Activated effector memory CD4-positive, alpha-beta T cell treated with anti-CD3 and anti-CD28 coated beads, Interleukin-2, amount 50 U/mL, for 16 hours (primary cell): ENCODE measurements around the gene FOXD1.
"Not testable (repeated sequence)": the region's sequence is repeated elsewhere in the genome, so short reads cannot be mapped to it uniquely, and the experiment has no call there.

ENCODE experiments used
- DNase-seq: peaks from one replicate; pipeline ENCODE4 v3.0.0-alpha.2; 2020

Gene FOXD1

GRCh38 chr5:73460133-73460532, 11.6 kb upstream of the FOXD1 start:
- DNase-seq = no peak

GRCh38 chr5:73459366-73459765, 10.8 kb upstream of the FOXD1 start:
- no peak for DNase-seq

- DNase-seq = not testable (repeated sequence)
Observed at GRCh38 chr5:73456462-73456861, 7.9 kb upstream of the FOXD1 start.

- peak; percentile 70 for DNase-seq
Observed at GRCh38 chr5:73454379-73455036, 5.9 kb upstream of the FOXD1 start.

- DNase-seq = no peak
Observed at GRCh38 chr5:73452215-73452614, 3.6 kb upstream of the FOXD1 start.

GRCh38 chr5:73451224-73452130, 2.9 kb upstream of the FOXD1 start:
- DNase-seq = peak; percentile 89

- DNase-seq = no peak
Observed at GRCh38 chr5:73450672-73451223, 2.2 kb upstream of the FOXD1 start.

GRCh38 chr5:73450137-73450536, 1.6 kb upstream of the FOXD1 start:
- no peak for DNase-seq

- DNase-seq = peak; percentile 78
Observed at GRCh38 chr5:73447530-73448462, 781 bp downstream of the FOXD1 start.

GRCh38 chr5:73446631-73447529, 1.7 kb downstream of the FOXD1 start:
- DNase-seq = peak; percentile 62

GRCh38 chr5:73445665-73446630, 2.6 kb downstream of the FOXD1 start:
- DNase-seq = no peak

- DNase-seq = no peak
Observed at GRCh38 chr5:73444499-73445438, 3.8 kb downstream of the FOXD1 start.

GRCh38 chr5:73443829-73444498, 4.6 kb downstream of the FOXD1 start:
- no peak for DNase-seq

GRCh38 chr5:73442996-73443627, 5.5 kb downstream of the FOXD1 start:
- DNase-seq = no peak

GRCh38 chr5:73442231-73442811, 6.3 kb downstream of the FOXD1 start:
- no peak for DNase-seq

GRCh38 chr5:73441378-73441777, 7.2 kb downstream of the FOXD1 start:
- DNase-seq = no peak

- no peak for DNase-seq
Observed at GRCh38 chr5:73440262-73440661, 8.3 kb downstream of the FOXD1 start.
